ENCODE results near the gene ADGRL2.

GRCh38 chr1:81912383-81912782 lies 111.6 kb downstream of the ADGRL2 start:
- TF ChIP-seq POLR2AphosphoS5 (IDR thresholded peaks at IDR 0.05; ENCODE audit: low read depth, low read length) (no peak), CTCF (IDR thresholded peaks at IDR 0.05) (no peak), GABPA (IDR thresholded peaks at IDR 0.05; ENCODE audit: low read depth) (no peak), SIN3A (IDR thresholded peaks at IDR 0.05; ENCODE audit: borderline replicate concordance, low read depth, low read length) (no peak), RCOR1 (IDR thresholded peaks at IDR 0.05; ENCODE audit: low read length) (no peak), TAF1 (IDR thresholded peaks at IDR 0.05; ENCODE audit: borderline replicate concordance, low read depth, low read length) (no peak), EP300 (IDR thresholded peaks at IDR 0.05; ENCODE audit: borderline replicate concordance in 1 of 2, low read depth in 1 of 2, low read length in 1 of 2) (no peak), FOSL2 (IDR thresholded peaks at IDR 0.05; ENCODE audit: borderline replicate concordance, low read depth) (no peak), JUND (IDR thresholded peaks at IDR 0.05) (no peak)

All from SK-N-SH (cell line).